AG04450 (cell line): Measurements from ENCODE around the gene HERC2. TPM values are rescaled to one million over a fixed set of nuclear protein-coding genes. Genes with fewer than 3 reads are reported as not detected.

Experiments
- CTCF ChIA-PET: fragments of 300-600, 350-600 bp; formaldehyde crosslinking; extraction: SDS; loops from one replicate; lab custom pipeline; 2022; ENCODE audit warnings: antibody characterized with exemption, inconsistent platforms; lab: Charles Lee
- POLR2A ChIA-PET: fragments of 350-600 bp; formaldehyde crosslinking; extraction: SDS; loops from one replicate; lab custom pipeline; 2021; ENCODE audit warnings: antibody characterized with exemption, inconsistent platforms; lab: Yijun Ruan, JAX
- DNase-seq: peaks from one replicate; pipeline ENCODE4 v3.0.0-alpha.2; 2011; ENCODE audit warnings: low read depth, low spot score
- H3K27ac ChIP-seq: one replicate; pipeline ENCODE4 v1.5.1; 2012; ENCODE audit warnings: low read depth, low read length, control low read depth
- H3K27me3 ChIP-seq: one replicate; pipeline ENCODE4 v1.6.0; 2012; ENCODE audit warnings: low read length; ENCODE audit not compliant: control insufficient read depth, insufficient read depth
- H3K4me3 ChIP-seq: 2 replicates; pipeline ENCODE4 v1.5.1; 2011; ENCODE audit warnings: mild to moderate bottlenecking, low read depth, low read length, control low read depth
- H3K9me3 ChIP-seq: 2 replicates; pipeline ENCODE4 v1.5.1; 2012; ENCODE audit warnings: low read length; ENCODE audit not compliant: control insufficient read depth, insufficient read depth
- polyA plus RNA-seq: library from polyadenylated mRNA; depleted of rRNA; stranded (reverse); fragments of >200 nt; gene quantifications from 2 replicates; pipeline ENCODE4 v1.2.3, GENCODE V29; 2011
- TF ChIP-seq, protein P1 (sequence below): IDR thresholded peaks from 2 replicates; pipeline ENCODE4 v1.5.1; 2011; ENCODE audit warnings: low read depth, low read length, control low read depth, inconsistent platforms

HERC2 gene
- polyA plus RNA-seq, 1 experiment = 12.7 TPM

DNA sequence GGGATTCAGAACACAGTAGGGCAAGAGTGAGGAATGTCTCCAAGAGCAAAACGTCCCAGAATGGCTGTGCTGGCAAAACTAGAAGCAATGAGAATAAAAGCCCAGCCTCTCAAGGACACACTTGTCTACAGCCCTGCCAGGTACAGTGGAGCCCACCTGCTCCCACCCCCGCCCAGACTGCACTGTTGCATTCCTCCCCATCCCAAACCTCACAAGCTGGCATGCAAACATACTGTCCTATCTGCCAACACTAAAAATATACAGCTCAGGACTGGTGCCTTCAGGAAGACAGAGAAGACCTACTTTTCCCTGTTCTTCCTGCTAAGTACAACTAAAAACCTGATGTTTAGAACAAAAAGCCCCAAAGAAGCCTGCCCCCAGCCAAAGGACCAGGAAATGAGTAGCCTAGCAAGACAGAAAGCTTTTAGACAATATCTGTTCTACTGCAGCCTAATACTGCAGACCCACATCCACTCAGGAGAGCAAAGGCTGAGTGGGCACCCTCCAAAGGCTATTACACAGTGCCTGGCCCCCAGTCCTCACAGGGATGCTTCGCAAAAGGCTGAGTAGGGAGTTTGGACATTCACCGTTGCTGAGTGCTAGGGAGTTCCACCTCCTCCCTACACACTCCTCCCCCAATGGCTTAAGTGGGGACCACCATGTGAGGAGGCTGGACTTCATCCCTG is 236.3 kb downstream of the HERC2 start:
- TF ChIP-seq, protein P1, sequence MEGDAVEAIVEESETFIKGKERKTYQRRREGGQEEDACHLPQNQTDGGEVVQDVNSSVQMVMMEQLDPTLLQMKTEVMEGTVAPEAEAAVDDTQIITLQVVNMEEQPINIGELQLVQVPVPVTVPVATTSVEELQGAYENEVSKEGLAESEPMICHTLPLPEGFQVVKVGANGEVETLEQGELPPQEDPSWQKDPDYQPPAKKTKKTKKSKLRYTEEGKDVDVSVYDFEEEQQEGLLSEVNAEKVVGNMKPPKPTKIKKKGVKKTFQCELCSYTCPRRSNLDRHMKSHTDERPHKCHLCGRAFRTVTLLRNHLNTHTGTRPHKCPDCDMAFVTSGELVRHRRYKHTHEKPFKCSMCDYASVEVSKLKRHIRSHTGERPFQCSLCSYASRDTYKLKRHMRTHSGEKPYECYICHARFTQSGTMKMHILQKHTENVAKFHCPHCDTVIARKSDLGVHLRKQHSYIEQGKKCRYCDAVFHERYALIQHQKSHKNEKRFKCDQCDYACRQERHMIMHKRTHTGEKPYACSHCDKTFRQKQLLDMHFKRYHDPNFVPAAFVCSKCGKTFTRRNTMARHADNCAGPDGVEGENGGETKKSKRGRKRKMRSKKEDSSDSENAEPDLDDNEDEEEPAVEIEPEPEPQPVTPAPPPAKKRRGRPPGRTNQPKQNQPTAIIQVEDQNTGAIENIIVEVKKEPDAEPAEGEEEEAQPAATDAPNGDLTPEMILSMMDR = no peak
- Histone ChIP-seq H3K27me3 (peaks cover 4% of the 10 kb centered on the region), H3K4me3 (no peak overlapping the region), H3K27ac (no peak overlapping the region), H3K9me3 (peaks cover 10% of the 10 kb centered on the region; the same call in 1 of the 2 replicates)
- CTCF ChIA-PET = interaction anchor here (0.6 to 2.1 kb wide), 8 partner anchors 8 to 1996 kb away, joined by 3 to 10 read pairs (median 4); no protein-coding TSS in a partner anchor
- DNase-seq = no peak
- POLR2A ChIA-PET = interaction anchor here (0.5 kb wide), 1 partner anchor 8 kb away, joined by 4 read pairs; no protein-coding TSS in a partner anchor

DNA sequence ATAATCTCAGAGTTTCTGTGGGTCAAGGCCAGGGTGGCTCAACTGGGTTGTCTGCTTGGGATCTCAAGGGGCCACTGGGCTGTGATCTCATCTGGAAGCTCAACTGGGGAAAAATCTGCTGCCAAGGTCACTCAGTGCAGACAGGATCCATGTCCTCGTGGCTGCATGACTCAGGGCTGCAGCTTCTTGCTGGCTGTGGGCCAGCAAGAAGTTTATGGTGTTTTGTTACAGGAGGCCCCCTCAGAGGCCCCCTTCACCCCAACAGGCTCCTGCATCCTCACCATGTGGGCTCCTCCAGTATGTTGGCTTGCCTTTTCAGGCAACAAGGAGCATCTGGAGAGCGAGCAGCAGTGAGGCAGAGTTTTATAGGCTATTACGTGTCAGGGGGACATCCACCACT is 237.4 kb downstream of the HERC2 start:
- POLR2A ChIA-PET = no interaction called here
- Histone ChIP-seq H3K27ac (no peak overlapping the region), H3K27me3 (peaks cover 8% of the 10 kb centered on the region), H3K9me3 (peaks cover 10% of the 10 kb centered on the region; the same call in 1 of the 2 replicates), H3K4me3 (no peak overlapping the region)
- DNase-seq = no peak
- CTCF ChIA-PET = interaction anchor here (1.0 to 2.1 kb wide), 3 partner anchors 9 to 63 kb away, joined by 4 to 10 read pairs (median 4); no protein-coding TSS in a partner anchor
- TF ChIP-seq, protein P1 = no peak

DNA sequence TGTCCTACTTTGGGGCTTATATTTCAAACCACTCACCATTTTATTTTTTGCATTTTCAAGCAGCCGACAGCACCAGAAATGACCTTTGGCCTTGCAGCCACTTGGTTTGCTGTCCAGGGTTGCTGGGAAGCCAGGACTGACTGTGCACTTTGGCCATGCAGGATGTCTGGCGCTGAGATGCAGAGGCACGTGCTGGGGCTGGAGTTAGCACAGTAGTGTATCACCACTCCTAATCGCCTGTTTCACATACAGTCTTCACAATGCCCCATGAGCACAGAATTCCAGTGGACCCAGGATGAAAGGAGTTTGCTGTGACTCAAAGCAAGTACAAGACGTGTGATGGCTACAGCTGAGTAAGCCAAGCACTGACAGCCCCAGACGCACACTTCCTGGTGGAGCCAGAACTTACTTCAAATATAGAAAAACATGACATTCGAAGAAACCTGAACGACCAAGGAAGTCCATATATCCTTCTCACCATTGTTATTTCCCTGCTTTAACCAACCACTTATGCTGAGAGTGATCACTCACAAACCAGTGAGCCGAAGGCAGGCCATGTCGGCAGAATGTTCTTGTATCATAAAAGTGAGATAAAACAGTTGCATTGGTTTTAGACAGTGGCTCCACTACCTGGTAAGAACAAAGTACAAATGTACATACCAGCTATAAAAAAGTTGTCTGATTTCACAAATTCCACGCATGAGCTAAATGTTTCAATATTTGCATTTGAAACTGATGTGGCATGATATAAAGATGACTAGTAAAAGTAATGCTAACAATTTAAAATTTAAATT is 238.9 kb downstream of the HERC2 start:
- H3K27me3 ChIP-seq = peaks cover 8% of the 10 kb centered on the region
- H3K9me3 ChIP-seq = peaks cover 10% of the 10 kb centered on the region; the same call in 1 of the 2 replicates
- no peak overlapping the region for H3K4me3 ChIP-seq
- no peak for DNase-seq
- TF ChIP-seq, protein P1 = no peak
- ChIA-PET POLR2A (no interaction called here), CTCF (no interaction called here)
- no peak overlapping the region for H3K27ac ChIP-seq

DNA sequence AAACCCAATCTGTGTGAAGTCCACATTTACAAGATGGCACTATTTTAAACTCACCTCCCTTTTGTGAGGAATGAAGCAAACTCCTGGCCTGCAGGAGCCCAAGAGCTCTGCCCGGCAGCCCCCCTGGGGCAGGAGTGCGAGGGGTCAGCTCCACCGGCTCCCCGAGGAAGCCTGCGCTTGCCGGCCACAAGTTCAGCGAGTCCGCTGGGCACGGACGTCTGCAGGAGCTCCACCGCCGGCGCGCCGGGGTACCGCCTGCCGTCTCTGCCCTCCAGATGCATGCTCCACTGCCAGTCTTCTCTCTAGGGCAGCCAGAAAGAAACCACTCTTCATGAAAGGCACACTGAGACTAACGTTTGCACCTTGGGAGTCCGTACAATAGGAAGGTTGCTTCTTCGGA is 240.4 kb downstream of the HERC2 start:
- Histone ChIP-seq H3K27me3 (peaks cover 8% of the 10 kb centered on the region), H3K4me3 (no peak overlapping the region), H3K27ac (no peak overlapping the region), H3K9me3 (peaks cover 10% of the 10 kb centered on the region; the same call in 1 of the 2 replicates)
- ChIA-PET CTCF (no interaction called here), POLR2A (no interaction called here)
- TF ChIP-seq, protein P1 = no peak
- no peak for DNase-seq
